K562 (cell line): ENCODE data around the gene NBEA. TPM values are rescaled to one million over a fixed set of nuclear protein-coding genes. Genes with fewer than 3 reads are reported as not detected.

Experiments used
- ATAC-seq: fragments of 200-7000 bp; cut with Tn5 transposase; 3 replicates; pipeline ENCODE4 v1.9.1; 2020; ENCODE audit warnings: moderate library complexity
- BruUV-seq: library from RNA; stranded (reverse); fragments of 400-500 nt; replicated peaks from 2 replicates; lab custom pipeline; 2021; lab: Mats Ljungman, UMichigan
- CTCF ChIA-PET: fragments of 300-600 bp; formaldehyde crosslinking; extraction: SDS; loops from one replicate; lab custom pipeline; 2021; ENCODE audit warnings: low intra/inter-chr PET ratio; lab: Yijun Ruan, JAX
- POLR2A ChIA-PET: fragments of 300-600, 350-650 bp; sonication (Branson Sonifier 250); formaldehyde crosslinking; extraction: SDS; loops from one replicate; lab custom pipeline; 2021; ENCODE audit warnings: antibody characterized with exemption, inconsistent platforms; lab: Yijun Ruan, JAX
- DNase-seq, 4 experiments: peaks; one replicate each; pipeline versions ENCODE4 v3.0.0 to v3.0.0-alpha.2; 2011 to 2018; ENCODE audit warnings: low spot score in 3 of 4, mixed read lengths in 3 of 4; ENCODE audit errors: extremely low read depth in 1 of 4
- FAIRE-seq: peaks from 2 replicates; lab custom pipeline; 2011; peaks lifted over from hg19 to GRCh38; lab: Jason Lieb, UNC
- H2AFZ ChIP-seq: 2 replicates; pipeline ENCODE4 v1.6.0; 2011; ENCODE audit warnings: low read depth, low read length, control low read depth, inconsistent platforms
- H3K27ac ChIP-seq: fragments of 200-600 bp; 3 replicates; pipeline ENCODE4 v1.8.0; 2011; ENCODE audit warnings: low read depth, mild to moderate bottlenecking, control low read depth, inconsistent platforms, low read length, moderate library complexity, mixed read lengths; ENCODE audit errors: extremely low read depth
- H3K27me3 ChIP-seq, 2 experiments: fragments of 300-600 bp in 1 of 2; 2 replicates in 1 of 2; 3 replicates in 1 of 2; pipeline versions ENCODE4 v1.6.0 to v1.8.0; 2011; ENCODE audit warnings: inconsistent platforms in 2 of 2, low read length in 2 of 2, mild to moderate bottlenecking in 1 of 2, mixed read lengths in 1 of 2, moderate library complexity in 1 of 2; ENCODE audit not compliant: control insufficient read depth in 2 of 2, insufficient read depth in 2 of 2
- H3K36me3 ChIP-seq: fragments of 300-600 bp; 3 replicates; pipeline ENCODE4 v1.8.0; 2011; ENCODE audit warnings: mild to moderate bottlenecking, low read length, inconsistent platforms; ENCODE audit not compliant: control insufficient read depth, insufficient read depth
- H3K4me1 ChIP-seq, 2 experiments: fragments of 200-600 bp in 1 of 2; replicated peaks in 1 of 2; 2 replicates in 1 of 2; 3 replicates in 1 of 2; pipeline versions ENCODE4 v1.5.1 to v1.8.0; 2011; ENCODE audit warnings: inconsistent platforms in 2 of 2, low read length in 2 of 2, mild to moderate bottlenecking in 1 of 2, mixed read lengths in 1 of 2, moderate library complexity in 1 of 2; ENCODE audit not compliant: control insufficient read depth in 2 of 2, insufficient read depth in 2 of 2
- H3K4me2 ChIP-seq: 2 replicates; pipeline ENCODE4 v1.6.1; 2011; ENCODE audit warnings: low read length, control low read depth, inconsistent platforms, mixed read lengths; ENCODE audit not compliant: insufficient read depth
- H3K4me3 ChIP-seq: fragments of 200-600 bp; sonication (generic), shearing (Covaris generic); 2 replicates; pipeline ENCODE4 v1.5.1; 2016; ENCODE audit warnings: control low read depth, inconsistent platforms
- H3K79me2 ChIP-seq: fragments of 200-600 bp; 3 replicates; pipeline ENCODE4 v1.8.0; 2011; ENCODE audit warnings: low read length, inconsistent platforms; ENCODE audit not compliant: control insufficient read depth, insufficient read depth
- H3K9ac ChIP-seq, 2 experiments: 2 replicates each; pipeline versions ENCODE4 v1.6.0 to v1.6.1; 2011; ENCODE audit warnings: low read depth in 2 of 2, low read length in 2 of 2, control low read depth in 1 of 2, inconsistent platforms in 1 of 2, mild to moderate bottlenecking in 1 of 2, mixed read lengths in 1 of 2; ENCODE audit not compliant: insufficient read depth in 1 of 2
- H3K9me1 ChIP-seq: one replicate; pipeline ENCODE4 v1.6.0; 2011; ENCODE audit warnings: inconsistent platforms, mild to moderate bottlenecking, low read length, moderate library complexity; ENCODE audit not compliant: control insufficient read depth, insufficient read depth
- H3K9me3 ChIP-seq: replicated peaks from 2 replicates; pipeline ENCODE4 v1.5.1; 2011; ENCODE audit warnings: low read depth, low read length, inconsistent platforms; ENCODE audit not compliant: control insufficient read depth, insufficient read depth
- H4K20me1 ChIP-seq: replicated peaks from 2 replicates; pipeline ENCODE4 v1.6.1; 2011; ENCODE audit warnings: low read length, inconsistent platforms, mixed read lengths; ENCODE audit not compliant: control insufficient read depth, insufficient read depth
- DACH1 ChIP-seq: fragments of 450-650 bp; IDR thresholded peaks from 2 replicates; pipeline ENCODE4 v1.6.1; 2018; ENCODE audit not compliant: partially characterized antibody
- POLR3A ChIP-seq: IDR thresholded peaks from 2 replicates; pipeline ENCODE4 v1.6.1; 2011; ENCODE audit warnings: borderline replicate concordance, mild to moderate bottlenecking, moderate library complexity; ENCODE audit not compliant: insufficient read length, insufficient read depth; ENCODE audit errors: extremely low read depth
- STAT5B ChIP-seq: fragments of 250-450 bp; sonication (Bioruptor Pico); IDR thresholded peaks from 2 replicates; pipeline ENCODE4 v1.8.0; 2021; ENCODE audit warnings: mild to moderate bottlenecking, inconsistent platforms
- TAF1 ChIP-seq: IDR thresholded peaks from 2 replicates; pipeline ENCODE4 v1.6.1; 2011; ENCODE audit warnings: mild to moderate bottlenecking, low read length, moderate library complexity; ENCODE audit not compliant: insufficient read depth, control insufficient read depth, severe bottlenecking; ENCODE audit errors: extremely low read depth
- THRA ChIP-seq: fragments of 450-650 bp; IDR thresholded peaks from 2 replicates; pipeline ENCODE4 v1.6.1; 2017; ENCODE audit warnings: mild to moderate bottlenecking, moderate library complexity
- WGBS: fragments of 100-300 bp; shearing (Covaris generic); methylation state at CpG from one replicate; pipeline ENCODE4 v1.1.6; 2016; ENCODE audit warnings: low coverage, mixed read lengths; ENCODE audit not compliant: insufficient coverage; ENCODE audit errors: missing lambda C conversion rate; 5-methylcytosine and 5-hydroxymethylcytosine counted together
- in situ Hi-C: fragments of 300-500 bp; cut with MboI; formaldehyde crosslinking; loops from 4 replicates; pipeline ENCODE4 v1.15.0; 2018; ENCODE audit warnings: inconsistent platforms, mixed read lengths
- intact Hi-C: fragments of 100-400 bp; cut with micrococcal nuclease; formaldehyde crosslinking; loops from 2 replicates; pipeline ENCODE4 v1.14.2; 2022
- polyA plus RNA-seq, 8 experiments: library from polyadenylated mRNA; depleted of rRNA in 4 of 8; stranded (reverse) in 5 of 8; unstranded in 3 of 8; fragments of >200 nt; fragmentation: Nextera tagmentation in 2 of 8; fragmentation: Illumina TruSeq in 1 of 8; extraction: Ambion mirVana in 2 of 8; extraction: Trizol in 1 of 8; gene quantifications; 2 replicates each; pipeline versions ENCODE4 v1.2.1 to v1.2.3, GENCODE V29; 2011 to 2014; ENCODE audit warnings: inconsistent platforms in 1 of 8, missing spikeins in 1 of 8
- total RNA-seq, 7 experiments: library from RNA; depleted of rRNA in 6 of 7; stranded (reverse); fragments of >200 nt in 6 of 7; fragmentation: Illumina TruSeq in 2 of 7; extraction: Trizol in 2 of 7; gene quantifications; 2 replicates each; pipeline versions ENCODE4 v1.2.1 to v1.2.3, GENCODE V29; 2011 to 2021; ENCODE audit warnings: low replicate concordance in 1 of 7
- TF ChIP-seq, protein P1 (sequence below): fragments of 200-600 bp; sonication (generic); IDR thresholded peaks from one replicate; pipeline ENCODE4 v1.6.1; 2012; ENCODE audit warnings: mild to moderate bottlenecking, low read depth, low read length, inconsistent platforms
- TF ChIP-seq, protein P2 (sequence below): fragments of 250-450 bp; sonication (Bioruptor Pico); IDR thresholded peaks from 2 replicates; pipeline ENCODE4 v1.8.0; 2021; ENCODE audit warnings: borderline replicate concordance, mild to moderate bottlenecking, moderate library complexity; ENCODE audit not compliant: poor library complexity, severe bottlenecking

Gene NBEA
- total and polyA plus RNA-seq, 9 of the 15 experiments (the other 6 are each of a cell fraction or from before 2014, with no cell fraction given), result 0.03 to 0.94 (median 0.05) TPM; not detected in 2

DNA sequence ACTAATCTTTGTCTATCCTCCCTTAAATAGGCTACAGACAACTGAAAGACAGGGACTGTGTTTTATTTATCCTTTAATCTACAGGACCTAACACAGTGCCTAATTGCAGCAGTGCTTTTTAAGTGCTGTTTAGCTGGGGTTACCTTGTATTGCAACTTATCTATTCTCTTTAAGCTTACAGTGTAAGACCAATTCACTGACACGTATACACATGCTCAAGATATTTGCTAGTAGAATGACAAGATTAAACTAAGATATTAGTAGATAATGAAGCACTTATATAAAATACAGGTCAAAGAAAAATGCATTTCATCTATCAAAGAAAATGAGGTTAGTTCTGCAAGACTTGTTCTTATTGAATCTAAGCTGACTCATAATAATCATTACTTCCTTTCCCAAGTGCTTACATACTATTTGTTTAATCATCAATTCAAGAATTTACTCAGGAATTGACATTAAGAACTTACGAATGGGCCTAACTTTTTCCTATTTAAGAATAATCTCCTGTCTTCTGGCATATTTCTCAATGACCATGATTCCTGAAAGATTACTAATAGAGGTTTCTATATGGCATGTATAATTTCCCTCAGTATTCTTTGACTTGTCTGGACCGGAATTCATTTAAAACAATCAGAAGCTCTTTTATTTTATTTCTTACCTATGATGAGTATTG lies 610.2 kb downstream of the NBEA start:
- Histone ChIP-seq H3K27me3 (no peaks in the 10 kb centered on the region), H3K9me3 (no peaks in the 10 kb centered on the region), H4K20me1 (no peaks in the 10 kb centered on the region), H3K4me2 (no peak overlapping the region), H3K9me1 (no peaks in the 10 kb centered on the region), H3K4me1 (no peaks in the 10 kb centered on the region), H3K79me2 (no peaks in the 10 kb centered on the region), H3K4me3 (no peak overlapping the region), H3K27ac (no peak overlapping the region), H3K9ac (no peak overlapping the region), H2AFZ (no peak overlapping the region), H3K36me3 (no peaks in the 10 kb centered on the region)
- ChIA-PET CTCF (no interaction called here), POLR2A (no interaction called here)
- no TSS peak for BruUV-seq
- WGBS, result 0% methylated on average over 3 of the region's 3 CpGs
- DNase-seq (no peak), FAIRE-seq (no peak), ATAC-seq (no peak)
- intact Hi-C loops (no loop called here), in situ Hi-C loops (no loop called here)
- TF ChIP-seq, protein P1, sequence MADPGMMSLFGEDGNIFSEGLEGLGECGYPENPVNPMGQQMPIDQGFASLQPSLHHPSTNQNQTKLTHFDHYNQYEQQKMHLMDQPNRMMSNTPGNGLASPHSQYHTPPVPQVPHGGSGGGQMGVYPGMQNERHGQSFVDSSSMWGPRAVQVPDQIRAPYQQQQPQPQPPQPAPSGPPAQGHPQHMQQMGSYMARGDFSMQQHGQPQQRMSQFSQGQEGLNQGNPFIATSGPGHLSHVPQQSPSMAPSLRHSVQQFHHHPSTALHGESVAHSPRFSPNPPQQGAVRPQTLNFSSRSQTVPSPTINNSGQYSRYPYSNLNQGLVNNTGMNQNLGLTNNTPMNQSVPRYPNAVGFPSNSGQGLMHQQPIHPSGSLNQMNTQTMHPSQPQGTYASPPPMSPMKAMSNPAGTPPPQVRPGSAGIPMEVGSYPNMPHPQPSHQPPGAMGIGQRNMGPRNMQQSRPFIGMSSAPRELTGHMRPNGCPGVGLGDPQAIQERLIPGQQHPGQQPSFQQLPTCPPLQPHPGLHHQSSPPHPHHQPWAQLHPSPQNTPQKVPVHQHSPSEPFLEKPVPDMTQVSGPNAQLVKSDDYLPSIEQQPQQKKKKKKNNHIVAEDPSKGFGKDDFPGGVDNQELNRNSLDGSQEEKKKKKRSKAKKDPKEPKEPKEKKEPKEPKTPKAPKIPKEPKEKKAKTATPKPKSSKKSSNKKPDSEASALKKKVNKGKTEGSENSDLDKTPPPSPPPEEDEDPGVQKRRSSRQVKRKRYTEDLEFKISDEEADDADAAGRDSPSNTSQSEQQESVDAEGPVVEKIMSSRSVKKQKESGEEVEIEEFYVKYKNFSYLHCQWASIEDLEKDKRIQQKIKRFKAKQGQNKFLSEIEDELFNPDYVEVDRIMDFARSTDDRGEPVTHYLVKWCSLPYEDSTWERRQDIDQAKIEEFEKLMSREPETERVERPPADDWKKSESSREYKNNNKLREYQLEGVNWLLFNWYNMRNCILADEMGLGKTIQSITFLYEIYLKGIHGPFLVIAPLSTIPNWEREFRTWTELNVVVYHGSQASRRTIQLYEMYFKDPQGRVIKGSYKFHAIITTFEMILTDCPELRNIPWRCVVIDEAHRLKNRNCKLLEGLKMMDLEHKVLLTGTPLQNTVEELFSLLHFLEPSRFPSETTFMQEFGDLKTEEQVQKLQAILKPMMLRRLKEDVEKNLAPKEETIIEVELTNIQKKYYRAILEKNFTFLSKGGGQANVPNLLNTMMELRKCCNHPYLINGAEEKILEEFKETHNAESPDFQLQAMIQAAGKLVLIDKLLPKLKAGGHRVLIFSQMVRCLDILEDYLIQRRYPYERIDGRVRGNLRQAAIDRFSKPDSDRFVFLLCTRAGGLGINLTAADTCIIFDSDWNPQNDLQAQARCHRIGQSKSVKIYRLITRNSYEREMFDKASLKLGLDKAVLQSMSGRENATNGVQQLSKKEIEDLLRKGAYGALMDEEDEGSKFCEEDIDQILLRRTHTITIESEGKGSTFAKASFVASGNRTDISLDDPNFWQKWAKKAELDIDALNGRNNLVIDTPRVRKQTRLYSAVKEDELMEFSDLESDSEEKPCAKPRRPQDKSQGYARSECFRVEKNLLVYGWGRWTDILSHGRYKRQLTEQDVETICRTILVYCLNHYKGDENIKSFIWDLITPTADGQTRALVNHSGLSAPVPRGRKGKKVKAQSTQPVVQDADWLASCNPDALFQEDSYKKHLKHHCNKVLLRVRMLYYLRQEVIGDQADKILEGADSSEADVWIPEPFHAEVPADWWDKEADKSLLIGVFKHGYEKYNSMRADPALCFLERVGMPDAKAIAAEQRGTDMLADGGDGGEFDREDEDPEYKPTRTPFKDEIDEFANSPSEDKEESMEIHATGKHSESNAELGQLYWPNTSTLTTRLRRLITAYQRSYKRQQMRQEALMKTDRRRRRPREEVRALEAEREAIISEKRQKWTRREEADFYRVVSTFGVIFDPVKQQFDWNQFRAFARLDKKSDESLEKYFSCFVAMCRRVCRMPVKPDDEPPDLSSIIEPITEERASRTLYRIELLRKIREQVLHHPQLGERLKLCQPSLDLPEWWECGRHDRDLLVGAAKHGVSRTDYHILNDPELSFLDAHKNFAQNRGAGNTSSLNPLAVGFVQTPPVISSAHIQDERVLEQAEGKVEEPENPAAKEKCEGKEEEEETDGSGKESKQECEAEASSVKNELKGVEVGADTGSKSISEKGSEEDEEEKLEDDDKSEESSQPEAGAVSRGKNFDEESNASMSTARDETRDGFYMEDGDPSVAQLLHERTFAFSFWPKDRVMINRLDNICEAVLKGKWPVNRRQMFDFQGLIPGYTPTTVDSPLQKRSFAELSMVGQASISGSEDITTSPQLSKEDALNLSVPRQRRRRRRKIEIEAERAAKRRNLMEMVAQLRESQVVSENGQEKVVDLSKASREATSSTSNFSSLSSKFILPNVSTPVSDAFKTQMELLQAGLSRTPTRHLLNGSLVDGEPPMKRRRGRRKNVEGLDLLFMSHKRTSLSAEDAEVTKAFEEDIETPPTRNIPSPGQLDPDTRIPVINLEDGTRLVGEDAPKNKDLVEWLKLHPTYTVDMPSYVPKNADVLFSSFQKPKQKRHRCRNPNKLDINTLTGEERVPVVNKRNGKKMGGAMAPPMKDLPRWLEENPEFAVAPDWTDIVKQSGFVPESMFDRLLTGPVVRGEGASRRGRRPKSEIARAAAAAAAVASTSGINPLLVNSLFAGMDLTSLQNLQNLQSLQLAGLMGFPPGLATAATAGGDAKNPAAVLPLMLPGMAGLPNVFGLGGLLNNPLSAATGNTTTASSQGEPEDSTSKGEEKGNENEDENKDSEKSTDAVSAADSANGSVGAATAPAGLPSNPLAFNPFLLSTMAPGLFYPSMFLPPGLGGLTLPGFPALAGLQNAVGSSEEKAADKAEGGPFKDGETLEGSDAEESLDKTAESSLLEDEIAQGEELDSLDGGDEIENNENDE, result no peak
- TF ChIP-seq TAF1, result no peak
- TF ChIP-seq DACH1, result no peak
- no peak for TF ChIP-seq STAT5B
- no peak for TF ChIP-seq POLR3A
- TF ChIP-seq THRA, result no peak
- TF ChIP-seq, protein P2, sequence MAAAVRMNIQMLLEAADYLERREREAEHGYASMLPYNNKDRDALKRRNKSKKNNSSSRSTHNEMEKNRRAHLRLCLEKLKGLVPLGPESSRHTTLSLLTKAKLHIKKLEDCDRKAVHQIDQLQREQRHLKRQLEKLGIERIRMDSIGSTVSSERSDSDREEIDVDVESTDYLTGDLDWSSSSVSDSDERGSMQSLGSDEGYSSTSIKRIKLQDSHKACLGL (CRISPR knock-in tag), result no peak
